K562 treated with DMSO at 1 percent for 24 hours (cell line): ENCODE data around the gene DPCD. TPM values are rescaled to one million over a fixed set of nuclear protein-coding genes. Genes with fewer than 3 reads are reported as not detected.

Experiments
- total RNA-seq: library from RNA; unstranded; fragments of 300-600 nt; gene quantifications from 2 replicates; pipeline ENCODE4 v1.2.3, GENCODE V29; 2022; ENCODE audit warnings: low read depth; ENCODE audit not compliant: insufficient read depth

DPCD gene
- total RNA-seq, result 13.4 and 14.5 TPM in 2 replicates

DNA sequence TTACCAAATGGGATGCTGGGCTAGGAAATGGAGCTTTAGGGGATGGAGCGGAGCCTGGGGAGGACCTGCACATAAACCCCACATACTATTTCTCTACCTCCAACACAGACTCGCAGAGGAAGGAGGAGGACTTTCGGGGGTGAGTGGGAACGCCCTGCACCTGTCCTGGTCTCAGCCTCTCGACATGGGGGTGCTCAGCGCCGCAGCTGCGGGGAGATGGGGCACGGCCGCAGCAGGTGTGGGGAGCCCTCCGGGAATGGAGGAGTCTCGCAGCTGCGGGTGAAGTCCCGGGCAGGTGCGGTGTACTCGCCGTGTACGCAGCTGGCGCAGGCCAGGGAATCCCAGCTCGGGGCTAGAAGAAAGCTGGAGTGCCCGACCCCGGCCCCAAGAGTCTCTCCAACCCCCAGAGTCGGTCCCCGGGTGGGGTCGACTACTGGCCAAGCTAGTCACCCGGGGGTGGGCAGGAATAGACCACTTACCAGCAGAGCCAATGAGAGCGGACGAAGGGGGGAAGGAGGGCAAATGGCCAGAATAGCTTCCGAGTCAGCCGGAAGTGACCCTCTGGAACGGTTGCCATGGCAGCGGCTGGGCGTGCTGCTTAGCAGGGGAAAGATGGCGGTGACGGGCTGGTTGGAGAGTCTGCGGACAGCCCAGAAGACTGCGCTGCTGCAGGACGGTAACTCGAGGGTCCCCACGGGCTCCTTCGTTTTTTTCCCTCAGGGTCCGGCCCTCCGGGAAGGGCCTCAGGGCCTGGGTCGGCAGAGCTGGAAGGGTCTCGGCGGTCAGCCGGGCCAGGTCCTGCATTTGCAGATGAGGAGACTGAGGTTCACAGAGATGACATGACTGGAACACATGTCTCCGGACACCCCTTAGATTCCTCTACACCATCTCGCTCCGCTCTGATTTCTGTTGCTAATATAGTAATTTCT is at the start of gene DPCD, which contains the start of gene POLL:
DPCD (plus strand) TSS at position 597 of the 929 bp plus-strand sequence; CDS start at position 613, 16 bp downstream.
POLL (minus strand) TSS at position 533 of the 929 bp plus-strand sequence. CDS start 897 bp downstream, outside the sequence.

Other genes with a start within 250 kb of the DPCD start
- 7.8 and 9.3 TPM in 2 replicates for gene BTRC, start 234.2 kb upstream of the DPCD start, total RNA-seq
- 20.1 and 21.6 TPM in 2 replicates for gene POLL, start 64 bp upstream of the DPCD start, total RNA-seq
- gene FBXW4, start 106.8 kb downstream of the DPCD start, total RNA-seq, result 18.5 and 18.7 TPM in 2 replicates
- 0.44 TPM in 1 of 2 replicates, not detected in the other for gene FGF8, start 187.8 kb downstream of the DPCD start, total RNA-seq
- gene NPM3, start 195.1 kb downstream of the DPCD start, total RNA-seq, result 48.9 and 49.0 TPM in 2 replicates
- 30.7 and 32.1 TPM in 2 replicates for gene OGA, start 230.1 kb downstream of the DPCD start, total RNA-seq